GM19395 (cell line): ENCODE results near the gene PCDHGB1.
"Not testable (repeated sequence)": the region's sequence is repeated elsewhere in the genome, so short reads cannot be mapped to it uniquely, and the experiment has no call there.

ENCODE experiments used
- ATAC-seq: cut with Tn5 transposase; IDR thresholded peaks from one replicate; pipeline ENCODE4 v1.9.1; 2021; ENCODE audit warnings: mild to moderate bottlenecking, moderate library complexity; ENCODE audit not compliant: unreplicated experiment

Gene PCDHGB1

DNA sequence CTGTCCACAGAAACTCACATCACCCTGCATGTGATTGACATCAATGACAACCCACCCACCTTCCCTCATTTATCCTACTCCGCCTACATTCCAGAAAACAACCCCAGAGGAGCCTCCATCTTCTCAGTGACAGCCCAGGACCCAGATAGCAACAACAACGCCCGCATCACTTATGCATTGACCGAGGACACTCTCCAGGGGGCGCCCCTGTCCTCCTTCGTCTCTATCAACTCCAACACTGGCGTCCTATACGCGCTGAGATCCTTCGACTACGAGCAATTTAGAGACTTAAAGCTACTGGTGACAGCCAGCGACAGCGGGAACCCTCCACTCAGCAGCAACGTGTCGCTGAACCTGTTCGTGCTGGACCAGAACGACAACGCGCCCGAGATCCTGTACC, 4.6 kb upstream of the PCDHGB1 start:
- ATAC-seq, result no peak

GRCh38 chr5:141346017-141346416, 3.9 kb upstream of the PCDHGB1 start:
- not testable (repeated sequence) for ATAC-seq

- ATAC-seq, result no peak
Observed at GRCh38 chr5:141351591-141351990, 1.7 kb downstream of the PCDHGB1 start.

DNA sequence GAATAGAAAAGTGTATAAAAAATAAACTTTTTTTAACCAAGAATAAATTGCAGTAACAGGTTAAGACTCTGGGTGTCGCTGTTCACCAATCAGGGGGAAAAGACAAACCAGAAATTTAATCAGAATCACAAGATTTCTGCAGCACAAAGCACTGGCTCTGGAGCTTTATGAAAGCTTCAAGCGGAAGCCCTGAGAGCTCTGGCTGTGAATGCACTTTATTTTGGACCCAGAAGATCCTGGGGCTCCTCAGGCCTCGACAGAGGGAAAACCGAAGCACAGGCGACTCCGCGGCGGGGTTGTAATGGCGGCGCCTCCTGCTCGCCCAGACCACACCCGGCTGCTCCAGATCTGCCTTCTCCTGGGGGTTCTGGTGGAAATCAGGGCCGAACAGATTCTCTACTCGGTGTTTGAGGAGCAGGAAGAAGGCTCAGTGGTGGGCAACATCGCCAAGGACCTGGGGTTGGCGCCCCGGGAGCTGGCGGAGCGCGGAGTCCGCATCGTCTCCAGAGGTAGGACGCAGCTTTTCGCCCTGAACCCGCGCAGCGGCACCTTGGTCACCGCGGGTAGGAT, 5.1 kb downstream of the PCDHGB1 start, which contains the start of gene PCDHGA4:
Gene PCDHGA4 (plus strand): TSS at position 122 of the 570 bp plus-strand sequence. CDS start 87 bp downstream, at position 209.
- no peak for ATAC-seq

GRCh38 chr5:141355641-141356040, 5.7 kb downstream of the PCDHGB1 start:
- ATAC-seq, result no peak

GRCh38 chr5:141356133-141356532, 6.2 kb downstream of the PCDHGB1 start:
- no peak for ATAC-seq

DNA sequence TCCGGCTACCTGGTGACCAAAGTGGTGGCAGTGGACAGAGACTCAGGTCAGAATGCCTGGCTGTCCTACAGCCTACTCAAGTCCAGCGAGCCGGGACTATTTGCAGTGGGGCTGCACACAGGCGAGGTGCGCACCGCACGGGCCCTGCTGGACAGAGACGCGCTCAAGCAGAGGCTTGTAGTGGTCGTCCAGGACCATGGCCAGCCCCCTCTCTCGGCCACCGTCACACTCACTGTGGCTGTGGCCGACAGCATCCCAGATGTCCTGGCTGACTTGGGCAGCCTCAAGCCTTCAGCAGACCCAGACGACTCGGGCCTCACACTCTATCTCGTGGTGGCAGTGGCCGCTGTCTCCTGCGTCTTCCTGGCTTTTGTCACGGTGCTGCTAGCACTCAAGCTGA, 7.1 kb downstream of the PCDHGB1 start:
- no peak for ATAC-seq

DNA sequence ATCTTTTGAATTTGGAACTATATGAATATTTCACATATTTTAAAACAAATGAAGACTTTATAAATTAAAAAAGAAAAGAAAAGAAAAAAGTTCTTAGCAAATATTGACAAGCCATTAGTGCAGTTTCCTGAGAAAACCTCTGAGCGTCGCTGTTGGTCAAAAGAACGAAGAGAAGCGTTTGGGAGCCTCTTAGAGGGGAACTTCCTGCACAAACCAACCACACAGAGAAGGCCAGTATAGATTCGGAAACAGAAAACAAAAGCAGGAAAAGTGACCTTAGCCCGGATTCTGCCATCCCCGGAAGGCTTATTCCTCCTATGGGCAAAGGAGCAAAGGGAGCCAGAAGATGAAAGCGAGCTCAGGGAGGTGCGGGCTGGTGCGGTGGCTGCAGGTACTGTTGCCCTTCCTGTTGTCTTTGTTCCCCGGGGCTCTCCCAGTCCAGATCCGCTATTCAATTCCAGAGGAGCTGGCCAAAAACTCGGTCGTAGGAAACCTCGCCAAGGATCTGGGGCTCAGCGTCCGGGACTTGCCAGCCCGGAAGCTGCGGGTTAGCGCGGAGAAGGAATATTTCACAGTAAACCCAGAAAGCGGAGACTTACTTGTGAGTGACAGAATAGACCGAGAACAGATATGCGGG, 10.0 kb downstream of the PCDHGB1 start, which contains the start of gene PCDHGB2:
Gene PCDHGB2 (plus strand): TSS at position 205 of the 637 bp plus-strand sequence. CDS start 142 bp downstream, at position 347.
- ATAC-seq, result peak; percentile 84

GRCh38 chr5:141360685-141361084, 10.8 kb downstream of the PCDHGB1 start:
- no peak for ATAC-seq

DNA sequence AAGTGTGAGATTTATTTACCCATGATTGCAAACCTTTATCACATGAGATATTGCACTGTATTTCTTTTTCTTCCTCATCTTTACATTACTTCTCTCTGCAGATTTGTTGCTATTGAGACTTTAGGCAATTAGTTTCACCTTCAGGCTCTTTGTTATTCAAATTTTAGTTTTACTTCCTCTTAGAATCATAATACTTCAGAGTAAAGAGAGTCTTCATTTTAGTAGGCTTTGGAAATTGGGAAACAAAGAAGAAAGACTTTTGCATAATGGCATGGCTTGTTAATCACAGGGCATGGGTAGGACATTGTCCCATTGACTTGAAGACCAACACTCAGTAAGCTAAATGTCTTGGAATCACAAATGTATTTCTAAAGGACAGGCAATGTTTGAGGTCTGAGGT, 12.8 kb downstream of the PCDHGB1 start:
- ATAC-seq, result no peak

- ATAC-seq, result no peak
Observed at GRCh38 chr5:141363952-141364660, 14.2 kb downstream of the PCDHGB1 start, which contains the start of gene PCDHGA5. PCDHGA5 (plus strand) TSS chr5:141364162; CDS start chr5:141364331, 169 bp downstream.

GRCh38 chr5:141366016-141366896, 16.4 kb downstream of the PCDHGB1 start:
- ATAC-seq, result no peak

- peak; percentile 65 for ATAC-seq
Observed at GRCh38 chr5:141369994-141370848, 20.3 kb downstream of the PCDHGB1 start, which contains the start of gene PCDHGB3. PCDHGB3 (plus strand) TSS chr5:141370242; CDS start chr5:141370395, 153 bp downstream.

DNA sequence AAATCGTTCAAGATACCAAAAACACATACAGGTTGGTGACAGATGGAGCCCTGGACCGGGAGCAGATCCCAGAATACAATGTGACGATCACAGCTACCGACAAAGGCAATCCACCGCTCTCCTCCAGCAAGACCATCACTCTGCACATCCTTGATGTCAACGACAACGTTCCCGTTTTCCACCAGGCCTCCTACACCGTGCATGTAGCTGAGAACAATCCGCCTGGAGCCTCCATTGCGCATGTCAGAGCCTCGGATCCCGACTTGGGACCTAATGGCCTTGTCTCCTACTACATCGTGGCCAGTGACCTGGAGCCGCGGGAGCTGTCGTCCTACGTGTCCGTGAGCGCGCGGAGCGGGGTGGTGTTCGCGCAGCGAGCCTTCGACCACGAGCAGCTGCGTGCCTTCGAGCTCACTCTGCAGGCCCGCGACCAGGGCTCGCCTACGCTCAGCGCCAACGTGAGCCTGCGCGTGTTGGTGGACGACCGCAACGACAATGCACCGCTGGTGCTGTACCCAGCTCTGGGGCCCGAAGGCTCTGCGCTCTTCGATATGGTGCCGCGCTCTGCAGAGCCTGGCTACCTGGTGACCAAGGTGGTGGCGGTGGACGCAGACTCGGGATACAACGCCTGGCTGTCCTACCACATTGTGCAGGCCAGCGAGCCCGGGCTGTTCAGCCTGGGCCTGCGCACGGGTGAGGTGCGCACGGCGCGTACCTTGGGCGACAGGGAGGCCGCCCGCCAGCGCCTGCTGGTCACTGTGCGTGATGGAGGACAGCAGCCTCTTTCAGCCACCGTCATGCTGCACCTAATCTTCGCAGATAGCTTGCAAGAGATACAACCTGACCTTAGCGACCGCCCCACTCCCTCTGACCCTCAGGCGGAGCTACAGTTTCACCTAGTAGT, 21.9 kb downstream of the PCDHGB1 start:
- ATAC-seq, result no peak

DNA sequence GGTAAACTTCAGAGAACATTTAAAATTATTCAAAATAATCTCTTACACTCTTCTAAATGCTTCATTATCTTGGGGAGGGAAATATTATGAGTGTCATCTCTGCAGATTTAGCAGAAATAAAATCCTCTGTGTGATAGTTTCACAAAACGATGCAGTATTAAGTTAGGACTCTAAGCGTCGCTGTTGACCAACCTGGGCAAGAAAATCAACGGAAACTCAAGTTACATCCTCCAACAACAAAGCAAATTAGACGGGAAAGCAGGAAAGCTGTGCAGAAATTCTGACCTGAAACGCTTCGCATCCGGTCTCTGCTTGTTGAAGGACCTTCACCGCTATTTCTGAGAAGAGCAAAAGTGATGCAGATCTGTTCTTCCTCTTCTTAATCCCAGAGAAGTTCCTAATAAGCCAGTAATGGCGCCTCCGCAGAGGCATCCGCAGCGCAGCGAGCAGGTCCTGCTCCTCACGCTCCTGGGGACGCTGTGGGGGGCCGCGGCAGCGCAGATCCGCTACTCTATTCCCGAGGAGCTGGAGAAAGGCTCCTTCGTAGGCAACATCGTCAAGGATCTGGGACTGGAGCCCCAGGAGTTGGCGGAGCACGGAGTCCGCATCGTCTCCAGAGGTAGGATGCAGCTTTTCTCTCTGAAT, 23.9 kb downstream of the PCDHGB1 start, which contains the start of gene PCDHGA6:
Gene PCDHGA6 (plus strand): TSS at position 219 of the 645 bp plus-strand sequence. CDS start 193 bp downstream, at position 412.
- ATAC-seq, result no peak

GRCh38 chr5:141374627-141375026, 24.7 kb downstream of the PCDHGB1 start:
- ATAC-seq, result no peak

DNA sequence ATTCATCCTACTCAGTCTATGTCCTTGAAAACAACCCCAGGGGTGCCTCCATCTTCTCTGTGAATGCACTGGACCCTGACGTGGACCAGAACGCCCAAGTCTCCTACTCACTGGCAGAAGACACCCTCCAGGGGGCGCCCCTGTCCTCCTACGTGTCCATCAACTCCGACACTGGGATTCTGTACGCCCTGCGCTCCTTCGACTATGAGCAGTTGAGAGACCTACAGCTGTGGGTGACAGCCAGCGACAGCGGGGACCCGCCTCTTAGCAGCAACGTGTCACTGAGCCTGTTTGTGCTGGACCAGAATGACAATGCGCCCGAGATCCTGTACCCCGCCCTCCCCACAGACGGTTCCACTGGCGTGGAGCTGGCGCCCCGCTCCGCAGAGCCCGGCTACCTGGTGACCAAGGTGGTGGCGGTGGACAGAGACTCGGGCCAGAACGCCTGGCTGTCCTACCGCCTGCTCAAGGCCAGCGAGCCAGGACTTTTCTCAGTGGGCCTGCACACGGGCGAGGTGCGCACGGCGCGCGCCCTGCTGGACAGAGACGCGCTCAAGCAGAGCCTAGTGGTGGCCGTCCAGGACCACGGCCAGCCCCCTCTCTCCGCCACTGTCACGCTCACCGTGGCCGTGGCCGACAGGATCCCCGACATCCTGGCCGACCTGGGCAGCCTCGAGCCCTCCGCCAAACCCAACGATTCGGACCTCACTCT, 25.7 kb downstream of the PCDHGB1 start:
- ATAC-seq, result not testable (repeated sequence)
